ENCODE measurements around the gene FAM3C.

FAM3C gene

DNA sequence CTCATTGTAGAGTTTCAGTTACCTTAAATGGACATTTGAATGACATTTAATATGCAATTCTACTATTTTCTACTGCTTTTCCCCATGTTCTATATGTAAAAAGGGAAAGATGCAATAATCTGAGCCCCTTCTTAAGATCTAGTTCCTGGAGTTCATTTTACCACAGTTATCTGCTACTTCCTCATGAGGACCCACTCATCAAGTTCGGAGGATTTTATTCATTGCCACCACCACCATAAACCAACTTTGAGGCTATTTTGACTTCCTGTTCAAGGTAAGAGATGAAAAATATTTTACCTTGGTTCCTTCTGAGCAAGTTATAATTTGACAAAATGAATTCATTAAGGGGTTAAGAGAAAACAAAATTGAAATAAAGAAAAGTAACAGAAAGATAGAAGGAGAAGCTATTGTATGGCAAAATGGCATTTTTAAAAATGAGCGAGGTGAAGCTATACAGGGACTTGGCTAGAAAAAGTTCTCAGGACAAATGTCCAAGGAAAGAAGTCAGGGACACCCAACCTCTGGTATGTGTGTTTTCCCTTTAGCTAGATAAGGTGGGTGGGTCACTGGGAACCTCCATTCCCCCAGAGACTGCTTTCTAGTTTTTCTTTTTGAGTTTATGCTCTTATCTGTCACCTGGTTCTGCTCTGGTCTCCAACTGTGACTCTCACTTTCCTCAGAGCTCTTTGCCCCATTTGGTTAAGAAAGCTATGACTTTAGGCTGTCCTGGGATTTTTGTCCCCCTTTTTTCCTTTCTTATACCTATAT is 14.9 kb upstream of the FAM3C start:
- DNase-seq: no peak

- no peak for DNase-seq
Observed at GRCh38 chr7:121406944-121407343, 10.8 kb upstream of the FAM3C start.

DNA sequence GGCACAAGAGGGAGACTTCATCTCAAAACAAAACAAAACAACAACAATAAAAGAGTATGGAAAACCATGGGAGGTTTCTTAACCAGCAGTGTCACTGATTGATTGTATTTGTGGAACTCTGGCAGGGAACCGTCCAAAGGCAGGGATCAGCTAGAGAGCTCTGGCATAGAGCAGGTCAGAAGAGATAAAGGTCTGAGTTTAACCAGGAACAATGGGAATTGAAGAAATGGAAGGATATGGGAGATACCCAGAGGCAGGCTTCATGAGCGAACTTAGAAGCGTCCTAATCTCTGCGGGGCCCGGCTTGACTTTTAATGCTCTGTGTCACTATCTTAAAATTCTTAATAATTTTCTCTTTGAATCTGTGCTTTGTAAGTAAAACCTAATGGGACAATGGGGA is 10.4 kb upstream of the FAM3C start:
- no peak for DNase-seq

GRCh38 chr7:121404348-121404747 is 8.2 kb upstream of the FAM3C start:
- DNase-seq: no peak

DNA sequence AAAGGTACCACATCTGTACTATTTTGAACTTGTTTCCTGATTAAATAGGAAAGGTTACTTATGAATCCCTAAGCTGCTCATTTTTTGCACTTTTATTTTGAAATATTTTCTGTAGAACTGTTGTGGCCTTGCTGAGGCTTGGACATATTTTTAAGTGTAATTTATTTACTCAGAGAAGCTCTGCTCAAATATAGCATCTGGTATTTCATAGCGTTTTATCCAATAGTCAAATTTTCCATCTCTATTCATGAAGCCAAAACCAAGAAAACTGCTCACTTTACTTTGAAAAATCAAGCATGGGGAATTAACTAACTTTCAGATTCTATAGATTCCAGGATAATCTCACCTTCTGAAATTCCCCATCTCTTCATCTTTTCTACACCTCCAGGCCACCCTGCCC is 6.6 kb upstream of the FAM3C start:
- DNase-seq: no peak

- no peak for DNase-seq
Observed at GRCh38 chr7:121401896-121402295, 5.8 kb upstream of the FAM3C start.

DNA sequence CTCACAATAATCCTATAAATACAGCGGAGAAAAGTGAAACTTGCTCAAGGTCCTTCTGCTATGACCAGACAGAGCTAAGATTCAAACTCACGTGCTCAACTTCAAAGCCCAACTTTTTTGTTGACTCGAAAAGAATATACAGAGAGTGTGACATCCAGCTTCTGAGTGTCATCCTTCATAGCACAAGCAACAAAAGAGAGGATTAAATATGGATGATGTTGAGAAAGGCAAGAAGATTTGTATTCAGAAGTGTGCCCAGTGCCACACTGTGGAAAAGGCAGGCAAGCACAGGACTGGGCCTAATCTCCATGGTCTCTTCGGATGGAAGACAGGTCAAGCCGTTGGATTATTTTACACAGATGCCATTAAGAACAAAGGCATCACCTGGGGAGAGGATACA is 2.1 kb upstream of the FAM3C start:
- no peak for DNase-seq

GRCh38 chr7:121397822-121398221 is 1.7 kb upstream of the FAM3C start:
- DNase-seq: no peak

- no peak for DNase-seq
Observed at GRCh38 chr7:121397361-121397760, 1.3 kb upstream of the FAM3C start.

- DNase-seq: no peak
Observed at GRCh38 chr7:121395494-121395960, 581 bp downstream of the FAM3C start.

- no peak for DNase-seq
Observed at GRCh38 chr7:121394709-121395140, 1.4 kb downstream of the FAM3C start.

DNA sequence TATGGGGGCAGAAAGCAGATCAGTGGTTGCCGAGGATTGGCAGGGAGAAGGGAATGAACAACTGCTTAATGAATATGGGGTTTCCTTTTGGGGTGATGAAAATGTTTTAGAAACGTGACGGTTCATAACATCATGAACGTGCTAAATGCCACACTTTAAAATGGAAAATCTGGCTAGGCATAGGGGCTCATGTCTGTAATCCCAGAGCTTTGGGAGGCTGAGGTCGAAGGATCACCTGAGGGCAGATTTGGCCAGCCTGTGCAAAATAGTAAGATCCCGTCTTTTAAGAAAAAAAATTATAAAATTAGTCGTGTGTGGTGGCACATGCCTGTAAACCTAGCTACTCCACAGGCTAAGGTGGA is 3.1 kb downstream of the FAM3C start:
- DNase-seq: no peak

- no peak for DNase-seq
Observed at GRCh38 chr7:121392277-121393004, 3.7 kb downstream of the FAM3C start.

- no peak for DNase-seq
Observed at GRCh38 chr7:121391686-121392085, 4.4 kb downstream of the FAM3C start.

GRCh38 chr7:121390617-121391016 is 5.5 kb downstream of the FAM3C start:
- no peak for DNase-seq

DNA sequence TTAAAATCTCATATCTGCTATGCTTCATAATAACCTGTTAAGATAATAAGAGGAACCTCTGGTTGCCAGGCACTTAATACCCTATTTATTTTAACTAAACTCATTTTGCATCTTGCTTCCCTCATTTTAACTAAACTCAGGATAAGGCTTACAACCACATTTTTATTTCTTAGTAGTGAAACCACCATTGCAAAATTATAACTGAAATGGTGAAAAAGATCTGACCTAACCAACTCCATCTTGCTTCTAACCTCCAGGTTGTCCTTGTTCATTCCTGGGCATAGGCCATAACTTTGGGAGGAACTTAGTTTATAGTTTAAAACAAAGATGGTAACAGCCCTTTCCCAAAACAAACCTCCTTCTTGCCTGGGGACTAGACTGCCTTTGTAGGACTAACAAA is 6.0 kb downstream of the FAM3C start:
- DNase-seq: no peak

GRCh38 chr7:121388950-121389349 is 7.2 kb downstream of the FAM3C start:
- no peak for DNase-seq

DNA sequence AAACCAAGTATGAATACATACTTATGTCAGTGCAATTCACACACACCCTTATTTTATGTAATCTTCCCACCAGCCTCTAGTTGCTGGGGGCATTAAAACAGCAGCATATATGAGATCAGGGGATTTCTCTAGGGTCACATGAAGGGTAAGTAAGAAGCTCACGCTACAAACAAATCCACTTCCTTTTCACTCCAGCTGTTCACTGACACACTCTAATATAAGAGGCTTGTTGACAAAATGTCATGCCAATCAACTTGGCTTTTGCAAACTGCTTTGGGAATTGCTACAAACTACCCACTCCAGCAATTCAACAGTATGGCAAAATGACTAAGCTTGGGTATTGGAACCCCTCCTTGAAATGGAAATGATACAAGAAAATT is 10.3 kb downstream of the FAM3C start:
- no peak for DNase-seq

GRCh38 chr7:121385056-121385799 is 10.9 kb downstream of the FAM3C start:
- DNase-seq: no peak

- no peak for DNase-seq
Observed at GRCh38 chr7:121384265-121384664, 11.8 kb downstream of the FAM3C start.

GRCh38 chr7:121383235-121383910 is 12.7 kb downstream of the FAM3C start:
- DNase-seq: no peak

GRCh38 chr7:121382473-121382872 is 13.6 kb downstream of the FAM3C start:
- no peak for DNase-seq

- no peak for DNase-seq
Observed at GRCh38 chr7:121379930-121380329, 16.2 kb downstream of the FAM3C start.

Measured in 8988T (cell line).